Ishikawa (cell line): Measurements from ENCODE around the gene AGAP1.

Source experiments
- CEBPB ChIP-seq: IDR thresholded peaks from 2 replicates; pipeline ENCODE4 v1.6.1; 2012
- CREB1 ChIP-seq: IDR thresholded peaks from 2 replicates; pipeline ENCODE4 v1.6.1; 2012; ENCODE audit warnings: low read depth
- EGR1 ChIP-seq: IDR thresholded peaks from 2 replicates; pipeline ENCODE4 v1.6.1; 2012
- EP300 ChIP-seq: IDR thresholded peaks from 2 replicates; pipeline ENCODE4 v1.6.1; 2012; ENCODE audit warnings: borderline replicate concordance
- FOXM1 ChIP-seq: IDR thresholded peaks from 2 replicates; pipeline ENCODE4 v1.6.1; 2012; ENCODE audit warnings: low read depth, borderline replicate concordance
- MAX ChIP-seq: IDR thresholded peaks from 2 replicates; pipeline ENCODE4 v1.6.1; 2012
- NFIC ChIP-seq: IDR thresholded peaks from 2 replicates; pipeline ENCODE4 v1.6.1; 2012
- RAD21 ChIP-seq: IDR thresholded peaks from 2 replicates; pipeline ENCODE4 v1.6.1; 2012; ENCODE audit warnings: low read depth
- REST ChIP-seq: IDR thresholded peaks from 2 replicates; pipeline ENCODE4 v1.6.1; 2012; ENCODE audit warnings: low read depth, mild to moderate bottlenecking
- TAF1 ChIP-seq: IDR thresholded peaks from 2 replicates; pipeline ENCODE4 v1.6.1; 2012; ENCODE audit warnings: low read depth, mild to moderate bottlenecking
- TCF12 ChIP-seq: IDR thresholded peaks from 2 replicates; pipeline ENCODE4 v1.6.1; 2012; ENCODE audit warnings: low read depth
- TEAD4 ChIP-seq: IDR thresholded peaks from 2 replicates; pipeline ENCODE4 v1.6.1; 2012
- USF1 ChIP-seq: IDR thresholded peaks from 2 replicates; pipeline ENCODE4 v1.6.1; 2012
- YY1 ChIP-seq: IDR thresholded peaks from 2 replicates; pipeline ENCODE4 v1.6.1; 2012; ENCODE audit warnings: low read depth
- ZBTB7A ChIP-seq: IDR thresholded peaks from 2 replicates; pipeline ENCODE4 v1.6.1; 2012; ENCODE audit warnings: low read depth

Gene AGAP1

GRCh38 chr2:235678712-235679111 lies 184.9 kb downstream of the AGAP1 start:
- no peak for TF ChIP-seq ZBTB7A
- TF ChIP-seq CREB1 = no peak
- no peak for TF ChIP-seq TAF1
- no peak for TF ChIP-seq TCF12
- no peak for TF ChIP-seq REST
- TF ChIP-seq USF1 = no peak
- no peak for TF ChIP-seq EP300
- no peak for TF ChIP-seq RAD21
- no peak for TF ChIP-seq YY1
- TF ChIP-seq CEBPB = no peak
- no peak for TF ChIP-seq FOXM1
- TF ChIP-seq MAX = no peak
- no peak for TF ChIP-seq EGR1
- TF ChIP-seq NFIC = no peak
- no peak for TF ChIP-seq TEAD4

- TF ChIP-seq CEBPB (no peak), ZBTB7A (no peak), RAD21 (no peak), REST (no peak), USF1 (no peak), TAF1 (no peak), EGR1 (no peak), CREB1 (no peak), YY1 (no peak), TCF12 (no peak), NFIC (no peak), FOXM1 (no peak), MAX (no peak), TEAD4 (no peak), EP300 (no peak)
These were observed 185.6 kb downstream of the AGAP1 start for GRCh38 chr2:235679471-235679870.

GRCh38 chr2:235685024-235685721 lies 191.3 kb downstream of the AGAP1 start:
- TF ChIP-seq MAX (no peak), USF1 (no peak)

GRCh38 chr2:235688511-235689426 lies 194.9 kb downstream of the AGAP1 start:
- TF ChIP-seq REST = no peak
- TF ChIP-seq YY1 = no peak
- no peak for TF ChIP-seq FOXM1
